GM19193 (cell line): ENCODE measurements around the gene ABCC3.

Experiments used
- POLR2A ChIP-seq: IDR thresholded peaks from 4 replicates; pipeline ENCODE4 v1.6.1; 2011; ENCODE audit not compliant: insufficient read depth, insufficient read length; ENCODE audit errors: extremely low read depth

ABCC3 gene

GRCh38 chr17:50634224-50634914 is at the start of gene ABCC3:
Gene ABCC3 (plus strand): TSS chr17:50634881. CDS start chr17:50634937, 56 bp downstream.
- no peak for TF ChIP-seq POLR2A

- no peak for TF ChIP-seq POLR2A
Observed at GRCh38 chr17:50585346-50585745, 49.3 kb upstream of the ABCC3 start.

- no peak for TF ChIP-seq POLR2A
Observed at GRCh38 chr17:50585891-50586290, 48.8 kb upstream of the ABCC3 start.

GRCh38 chr17:50586421-50587247 is 48.0 kb upstream of the ABCC3 start:
- no peak for TF ChIP-seq POLR2A

GRCh38 chr17:50587571-50587970 is 47.1 kb upstream of the ABCC3 start:
- no peak for TF ChIP-seq POLR2A

- TF ChIP-seq POLR2A = no peak
Observed at GRCh38 chr17:50588391-50589049, 46.2 kb upstream of the ABCC3 start.

- no peak for TF ChIP-seq POLR2A
Observed at GRCh38 chr17:50589095-50589705, 45.5 kb upstream of the ABCC3 start.

GRCh38 chr17:50590946-50591737 is 43.5 kb upstream of the ABCC3 start:
- TF ChIP-seq POLR2A = no peak

GRCh38 chr17:50593321-50593720 is 41.4 kb upstream of the ABCC3 start:
- no peak for TF ChIP-seq POLR2A

- no peak for TF ChIP-seq POLR2A
Observed at GRCh38 chr17:50594128-50594823, 40.4 kb upstream of the ABCC3 start.

GRCh38 chr17:50594892-50595291 is 39.8 kb upstream of the ABCC3 start:
- TF ChIP-seq POLR2A = no peak

- TF ChIP-seq POLR2A = no peak
Observed at GRCh38 chr17:50596191-50597037, 38.3 kb upstream of the ABCC3 start.

GRCh38 chr17:50598487-50598886 is 36.2 kb upstream of the ABCC3 start:
- TF ChIP-seq POLR2A = no peak
